Activated CD4-positive, alpha-beta T cell treated with anti-CD3 and anti-CD28 coated beads, Interleukin-2, amount 50 U/mL, for 1 hour (primary cell): ENCODE measurements around the gene NHS.
"Not testable (repeated sequence)": the region's sequence is repeated elsewhere in the genome, so short reads cannot be mapped to it uniquely, and the experiment has no call there.

Experiments
- DNase-seq: peaks from one replicate; pipeline ENCODE4 v3.0.0-alpha.2; 2020

NHS gene

DNA sequence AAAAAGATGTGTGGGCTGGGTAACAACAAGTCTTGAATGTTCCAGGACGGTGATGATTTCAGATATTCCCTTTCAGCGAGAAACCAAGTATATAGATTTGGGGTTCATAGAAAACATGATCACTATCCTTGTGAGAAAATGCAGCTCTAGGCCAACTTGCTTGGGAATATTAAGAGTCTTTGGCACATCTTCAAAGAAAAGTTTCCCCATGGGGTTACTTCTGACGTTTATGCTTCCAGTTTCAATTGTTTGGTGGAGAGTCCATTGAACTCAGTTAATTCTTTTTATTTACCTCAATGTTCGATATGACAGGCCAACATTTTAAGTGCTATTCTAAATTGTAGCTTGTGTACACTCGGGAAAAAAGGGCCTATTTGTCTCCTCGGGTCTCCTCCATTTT, 126.7 kb downstream of the NHS start:
- no peak for DNase-seq

GRCh38 chrX:17506352-17506751, 131.4 kb downstream of the NHS start:
- not testable (repeated sequence) for DNase-seq

GRCh38 chrX:17511556-17511955, 136.6 kb downstream of the NHS start:
- no peak for DNase-seq

DNA sequence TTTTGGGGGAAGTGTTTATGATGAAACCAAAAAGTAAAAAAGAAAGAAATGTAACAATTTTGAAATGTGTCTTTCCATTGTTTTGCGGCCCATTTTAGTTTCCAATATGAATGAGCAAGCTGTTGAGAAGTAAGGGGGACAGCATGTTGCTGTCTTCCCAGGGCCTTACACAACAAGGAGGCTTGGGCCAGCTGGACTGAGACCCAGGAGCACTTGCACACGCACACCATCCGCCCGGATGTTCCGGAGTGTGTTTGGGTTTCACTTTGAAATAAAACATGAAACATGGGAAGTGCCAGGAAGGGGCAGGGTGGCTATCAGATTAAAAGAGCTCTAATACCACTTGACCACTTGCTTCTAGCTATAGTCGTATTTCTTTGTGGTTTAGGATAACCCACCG, 144.4 kb downstream of the NHS start:
- DNase-seq: no peak

DNA sequence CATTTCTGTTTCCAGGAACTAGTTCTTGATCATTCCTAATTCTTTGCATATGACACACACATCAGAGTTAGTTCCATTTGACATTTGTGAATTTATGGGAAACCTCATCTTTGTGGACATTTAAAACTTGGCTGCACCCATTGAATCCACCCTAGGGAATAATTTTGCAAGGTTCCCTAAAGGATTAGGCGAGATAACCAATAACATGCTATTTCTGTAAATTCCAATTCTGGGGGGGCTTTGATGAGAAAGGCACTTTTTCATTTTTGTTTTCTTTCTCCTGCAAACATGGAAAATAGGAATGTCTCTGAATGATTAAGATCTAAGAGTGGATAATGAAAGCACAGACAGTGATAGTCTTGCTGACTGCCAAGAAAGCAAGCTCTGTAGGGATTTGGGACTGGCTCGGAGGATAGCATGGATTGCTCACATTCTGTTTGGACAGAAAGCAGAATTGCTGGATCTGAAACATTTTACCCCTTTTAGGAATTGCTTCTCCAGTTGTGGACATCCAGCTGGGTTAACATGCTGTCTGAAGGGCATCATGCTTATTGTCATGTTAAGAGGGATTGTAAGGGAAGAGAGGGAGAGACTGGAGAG, 145.1 kb downstream of the NHS start:
- no peak for DNase-seq

GRCh38 chrX:17521871-17522693, 147.1 kb downstream of the NHS start:
- DNase-seq: no peak

DNA sequence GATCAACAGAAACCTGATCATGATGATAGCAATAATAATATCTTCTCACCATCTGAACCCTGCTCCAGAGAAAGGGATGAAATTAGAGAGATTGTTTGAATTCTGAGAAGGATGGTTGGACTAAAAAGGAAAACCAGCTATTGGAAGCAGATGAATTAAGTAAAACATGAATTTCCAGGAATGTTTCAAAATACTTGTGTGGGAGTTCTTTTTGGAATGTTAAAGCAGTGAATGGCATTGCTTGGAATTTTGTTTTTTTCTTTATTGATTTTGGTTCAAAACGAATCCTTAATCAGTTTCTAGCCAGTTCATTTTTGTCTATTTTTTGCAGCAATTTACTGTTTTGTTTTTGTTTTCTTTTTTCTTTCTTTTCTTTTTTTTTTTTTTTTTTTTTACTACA, 150.3 kb downstream of the NHS start:
- no peak for DNase-seq

DNA sequence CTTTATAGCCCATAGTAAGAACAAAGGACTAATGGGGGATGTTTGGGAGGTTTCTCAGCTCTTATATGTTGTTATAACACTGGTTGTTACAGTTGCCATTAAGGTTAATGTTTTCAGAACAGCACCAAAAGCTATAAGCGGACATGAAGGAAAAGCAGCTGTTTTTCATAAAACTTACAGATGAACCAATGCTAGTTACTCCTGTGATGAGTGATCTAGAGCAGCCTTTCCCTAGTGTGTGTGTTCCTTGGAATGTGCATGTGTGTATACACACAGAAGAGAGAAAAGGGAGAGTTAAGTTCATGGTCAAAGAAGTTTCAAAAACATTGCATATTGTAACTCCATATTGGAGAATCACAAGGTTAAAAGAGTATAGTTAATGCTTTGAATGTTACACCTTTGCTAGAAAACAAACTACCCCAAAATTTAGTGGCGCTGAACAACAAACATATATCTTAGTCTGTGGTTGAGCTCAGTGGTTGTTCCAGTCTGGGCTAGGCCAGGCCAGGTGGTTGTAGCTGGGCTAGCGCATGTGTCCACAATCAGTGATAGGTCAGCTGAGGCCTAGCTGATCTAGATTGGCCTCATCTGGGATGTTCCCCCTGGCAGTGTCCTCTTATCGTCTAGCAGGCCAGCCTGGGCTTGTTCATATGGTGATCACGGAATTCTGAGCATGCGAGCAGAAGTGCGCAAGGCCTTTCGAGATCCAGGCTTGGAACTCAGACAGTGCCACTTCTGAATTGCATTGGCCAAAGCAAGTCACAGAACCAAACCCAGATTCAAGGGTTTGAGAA, 151.0 kb downstream of the NHS start:
- DNase-seq: no peak

- no peak for DNase-seq
These were observed 152.2 kb downstream of the NHS start for GRCh38 chrX:17527135-17527701.

GRCh38 chrX:17527922-17528321, 152.9 kb downstream of the NHS start:
- no peak for DNase-seq

DNA sequence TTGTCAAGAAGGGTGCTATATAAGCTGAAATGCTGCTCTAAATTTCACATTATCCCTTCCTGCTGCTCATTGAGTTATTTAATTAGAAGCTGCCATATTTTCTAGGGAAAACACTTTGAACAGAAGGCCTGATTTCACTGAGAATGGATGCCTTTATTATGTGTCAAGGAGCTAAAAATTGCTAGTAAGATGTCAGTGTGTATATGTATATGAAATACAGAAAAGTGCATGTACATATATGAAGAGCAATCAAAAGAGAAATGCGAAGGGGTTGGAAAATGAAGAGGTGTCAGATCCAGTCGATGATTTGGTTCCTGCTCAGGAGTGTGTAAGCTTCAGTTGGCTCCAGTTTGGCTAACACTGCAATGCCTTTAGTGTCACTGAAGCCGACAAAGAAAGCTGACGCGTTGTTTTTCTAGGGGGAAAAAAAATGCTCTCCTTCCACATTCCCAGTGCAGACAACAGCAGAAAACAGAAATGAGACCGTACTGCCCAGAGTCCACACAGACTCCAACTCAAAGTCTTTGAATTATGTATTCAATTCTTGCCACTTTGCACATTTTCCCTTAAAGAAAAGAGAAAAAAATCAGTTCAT, 154.2 kb downstream of the NHS start:
- DNase-seq: no peak

- no peak for DNase-seq
These were observed 156.5 kb downstream of the NHS start for GRCh38 chrX:17531500-17531899.

- DNase-seq: peak; percentile 6
These were observed 160.2 kb downstream of the NHS start for GRCh38 chrX:17535229-17535628.

- DNase-seq: no peak
These were observed 162.8 kb downstream of the NHS start for GRCh38 chrX:17537723-17538243.

- DNase-seq: no peak
These were observed 167.1 kb downstream of the NHS start for GRCh38 chrX:17542123-17542522.

GRCh38 chrX:17544821-17545220, 169.8 kb downstream of the NHS start:
- no peak for DNase-seq

GRCh38 chrX:17546356-17546755, 171.4 kb downstream of the NHS start:
- no peak for DNase-seq

GRCh38 chrX:17547658-17548057, 172.7 kb downstream of the NHS start:
- DNase-seq: no peak

GRCh38 chrX:17549107-17549651, 174.2 kb downstream of the NHS start:
- no peak for DNase-seq

GRCh38 chrX:17550011-17550410, 175.0 kb downstream of the NHS start:
- no peak for DNase-seq

DNA sequence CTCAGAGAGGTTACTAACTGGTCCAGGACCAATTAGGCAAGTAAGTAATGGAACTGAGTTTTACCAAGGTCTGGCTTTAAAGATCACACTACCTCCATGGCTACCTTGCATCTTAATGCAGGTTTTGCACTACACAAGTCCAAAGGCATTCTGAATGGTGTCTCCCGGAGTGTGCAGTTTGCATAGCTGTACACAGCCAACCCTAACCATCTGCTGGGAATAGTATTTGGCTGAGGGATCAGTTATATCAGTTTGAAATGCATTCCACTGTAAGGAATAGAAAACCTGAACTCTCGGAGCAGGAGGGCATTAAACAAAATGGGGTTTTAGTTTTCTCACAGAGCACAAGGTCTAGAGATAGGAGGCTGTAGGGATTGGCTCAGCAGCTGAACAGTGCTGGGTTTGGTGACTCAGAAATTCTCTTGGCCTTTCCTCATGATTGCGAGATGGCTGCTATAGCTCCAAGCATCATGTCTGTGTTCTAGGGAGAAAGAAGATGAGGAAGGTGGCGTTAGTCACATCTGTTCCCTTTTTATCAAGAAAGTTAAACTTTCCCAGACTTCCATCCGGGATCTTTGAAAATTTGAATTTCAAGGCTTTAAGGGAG, 177.1 kb downstream of the NHS start:
- no peak for DNase-seq

DNA sequence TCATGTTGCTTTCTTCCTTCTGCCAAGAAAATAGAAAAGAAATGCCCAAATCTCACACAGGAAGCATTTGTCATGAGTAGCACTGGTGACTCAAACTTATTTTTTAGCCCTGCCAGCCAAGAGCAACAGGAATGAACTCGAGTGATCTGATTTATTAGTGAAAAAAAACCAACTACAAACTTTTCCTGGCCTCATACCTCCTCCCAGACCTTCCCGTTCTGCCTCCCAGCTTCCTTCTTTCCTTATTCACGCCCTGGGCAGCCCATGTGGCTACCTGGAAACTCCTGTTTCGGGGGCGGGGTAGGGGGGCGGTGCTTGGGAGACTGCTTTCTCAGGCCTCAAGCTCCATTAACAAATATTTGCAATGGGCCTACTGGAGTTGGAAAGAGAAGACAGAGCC, 178.5 kb downstream of the NHS start:
- no peak for DNase-seq
